ENCODE data around the gene AP5B1. TPM values are rescaled to one million over a fixed set of nuclear protein-coding genes. Genes with fewer than 3 reads are reported as not detected.

The AP5B1 gene
- total RNA-seq, 1 experiment from 2014 or later = 9.4 TPM

DNA sequence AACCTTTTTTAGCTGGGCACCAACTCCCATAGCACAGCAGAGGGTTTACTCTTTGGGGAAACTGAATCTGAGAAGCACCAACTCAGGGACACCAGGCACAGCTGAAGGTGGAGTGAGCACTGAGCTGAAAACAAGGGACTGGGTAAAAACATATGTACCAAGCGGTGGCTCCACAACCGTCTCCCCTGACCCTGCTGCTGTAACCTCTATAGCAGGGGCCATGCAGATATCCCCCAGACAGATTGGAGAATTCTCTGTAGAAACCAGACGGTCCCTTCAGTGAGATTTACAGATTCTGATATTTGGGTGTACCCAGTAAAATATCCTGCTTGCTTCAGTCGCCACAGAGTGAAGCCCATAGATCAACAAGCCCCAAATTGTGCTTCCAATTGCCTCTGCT lies 48.7 kb upstream of the AP5B1 start:
- Histone ChIP-seq H3K79me1 (ENCODE audit: insufficient read depth, low read depth, low read length, poor library complexity, severe bottlenecking) (no peaks in the 10 kb centered on the region), H2BK12ac (ENCODE audit: insufficient read length, low read depth, low read length) (no peak overlapping the region), H2BK5ac (ENCODE audit: insufficient read length, low read length) (no peak overlapping the region), H3K56ac (ENCODE audit: insufficient read length, low read depth, low read length) (no peak overlapping the region), H2AK5ac (ENCODE audit: insufficient read length, low read length) (no peak overlapping the region), H2BK15ac (ENCODE audit: low read depth, low read length) (no peak overlapping the region), H4K5ac (ENCODE audit: insufficient read length, low read depth, low read length) (no peak overlapping the region), H4K91ac (ENCODE audit: insufficient read length, low read depth, low read length) (no peak overlapping the region), H3K79me2 (ENCODE audit: insufficient read depth, low read length) (no peaks in the 10 kb centered on the region), H3K27me3 (ENCODE audit: insufficient read depth, low read length) (peaks cover 2% of the 10 kb centered on the region), H3K23me2 (ENCODE audit: insufficient read length, low read depth, low read length, poor library complexity, severe bottlenecking) (peaks cover 8% of the 10 kb centered on the region), H3K4ac (ENCODE audit: low read depth, low read length) (no peak overlapping the region), H3K9me3 (ENCODE audit: control insufficient read depth, low read depth, low read length) (no peaks in the 10 kb centered on the region), H3K4me1 (ENCODE audit: insufficient read depth, low read length) (peaks cover 4% of the 10 kb centered on the region; the same call in 1 of the 2 replicates), H3K23ac (ENCODE audit: insufficient read length, low read depth, low read length) (no peak overlapping the region), H3K14ac (ENCODE audit: insufficient read depth, low read length) (no peak overlapping the region), H2BK120ac (ENCODE audit: low read depth, low read length, poor library complexity, severe bottlenecking) (no peak overlapping the region), H3K4me2 (ENCODE audit: insufficient read depth, insufficient read length, low read length) (no peak overlapping the region), H3K18ac (ENCODE audit: insufficient read length, low read depth, low read length) (no peak overlapping the region), H2AFZ (ENCODE audit: low read length) (no peak overlapping the region), H3T11ph (ENCODE audit: low read length) (no peak overlapping the region), H4K20me1 (ENCODE audit: control insufficient read depth, insufficient read depth, insufficient read length) (no peaks in the 10 kb centered on the region), H3K9ac (ENCODE audit: extremely low read depth, insufficient read length, low read length) (no peak overlapping the region), H3K27ac (ENCODE audit: insufficient read length, low read depth, low read length) (no peak overlapping the region), H4K8ac (replicated peaks; ENCODE audit: insufficient read length, low read depth, low read length) (no peak overlapping the region), H2BK20ac (ENCODE audit: low read depth, low read length, poor library complexity, severe bottlenecking) (no peak overlapping the region)
- Mint-ChIP-seq H3K36me3 (ENCODE audit: insufficient read depth in 1 of 3, low read depth in 3 of 3) (peaks cover 0 to 2% (median 1%) of the 10 kb centered on the region in 3 experiments; a peak in 2 of 7 replicates), H3K27me3 (ENCODE audit: low read depth) (peaks cover 28% of the 10 kb centered on the region), H3K4me3 (no peak overlapping the region), H3K9me3 (peaks cover 0 to 6% of the 10 kb centered on the region in 2 experiments; a peak in 1 of 5 replicates), H3K27ac (no peak overlapping the region), H3K4me1 (peaks cover 4 to 14% of the 10 kb centered on the region in 2 experiments)
- no peak for TF ChIP-seq CTCF (conservative IDR thresholded peaks at IDR 0.05)
- WGBS (ENCODE audit: extremely low coverage, insufficient read length, low lambda C conversion rate) = no CpG with 5 or more reads among the region's 4 CpGs
- no peak for DNase-seq
